Measurements from ENCODE around the gene PPP1R15B.

Gene PPP1R15B

DNA sequence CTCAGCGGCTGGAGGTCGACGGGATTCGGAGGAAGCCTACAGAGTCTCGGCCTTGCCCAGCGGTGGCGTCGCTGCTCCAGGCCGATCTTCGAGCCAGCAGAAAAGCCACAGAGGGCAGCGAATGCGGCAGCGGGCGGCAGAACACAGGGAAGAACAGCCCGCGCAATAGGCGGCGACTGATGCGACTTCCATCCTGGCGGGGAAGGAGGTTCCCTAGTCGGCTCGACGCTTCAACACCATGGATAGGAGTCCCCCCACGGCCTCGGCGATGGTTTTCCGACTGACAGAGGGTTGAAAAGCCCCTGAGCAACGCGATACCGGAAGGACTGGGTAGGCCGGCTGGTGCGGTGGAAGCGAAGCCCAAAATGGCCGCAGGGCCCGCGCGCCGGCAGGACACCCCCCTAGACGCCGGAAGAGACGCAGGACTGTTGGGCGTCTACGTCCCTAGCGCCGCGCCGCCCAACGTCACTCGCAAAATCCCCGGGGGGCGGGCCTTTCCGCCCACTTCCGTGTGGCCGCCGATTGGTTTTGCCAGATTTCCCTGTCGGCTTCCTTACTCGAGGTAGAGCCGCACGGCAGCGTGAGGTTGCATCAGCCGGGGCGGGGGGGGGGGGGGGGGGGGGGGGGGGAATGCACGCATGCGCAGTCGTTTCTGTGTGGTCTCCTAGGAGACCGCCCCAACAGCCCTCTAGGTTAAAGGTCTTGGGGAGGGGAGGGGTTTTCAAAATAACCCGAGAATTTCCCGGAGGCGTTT lies at the start of gene PPP1R15B:
Gene PPP1R15B (minus strand): TSS at position 367 of the 754 bp plus-strand sequence. CDS start 406 bp downstream, outside the sequence.
- peak; percentile 94 for FAIRE-seq

DNA sequence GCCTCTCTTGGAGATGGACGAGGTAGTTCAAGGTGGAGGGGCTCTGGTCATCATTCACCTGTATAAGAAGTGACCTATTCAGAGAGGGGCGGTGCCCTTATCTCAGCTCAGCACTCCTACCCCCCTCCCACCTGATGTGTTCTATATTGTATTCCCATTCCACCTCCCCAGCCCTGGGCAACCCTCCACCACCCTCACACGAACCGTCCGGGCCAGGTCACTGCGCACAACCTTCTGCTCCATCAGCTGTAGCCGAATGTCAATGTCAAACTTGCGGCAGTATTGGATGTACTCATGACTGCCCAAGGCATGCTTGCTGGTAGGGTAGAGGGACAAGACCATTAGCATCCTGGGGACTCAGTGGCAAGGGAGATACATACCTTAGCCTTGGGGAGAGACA lies 48.7 kb upstream of the PPP1R15B start:
- no peak for FAIRE-seq

DNA sequence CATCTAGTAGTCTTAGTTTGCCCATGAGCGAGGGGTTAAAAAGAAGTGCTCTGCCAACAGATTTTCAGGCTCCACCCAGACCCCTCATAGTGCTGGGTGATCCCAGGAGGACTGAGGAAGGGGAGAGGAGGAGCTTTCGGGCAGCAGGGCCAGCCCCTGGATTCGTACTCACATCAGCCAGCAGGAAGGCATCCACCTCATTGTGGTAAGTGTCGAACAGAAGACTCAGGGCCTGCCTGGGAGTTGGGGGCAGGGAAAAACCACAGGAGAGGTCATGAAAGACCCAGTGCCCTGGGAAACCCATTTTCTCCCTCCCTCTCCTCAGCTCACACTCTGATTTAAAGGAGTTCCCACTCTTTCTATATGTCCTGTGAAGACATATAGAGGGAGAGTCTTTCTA lies 48.1 kb upstream of the PPP1R15B start:
- no peak for FAIRE-seq

DNA sequence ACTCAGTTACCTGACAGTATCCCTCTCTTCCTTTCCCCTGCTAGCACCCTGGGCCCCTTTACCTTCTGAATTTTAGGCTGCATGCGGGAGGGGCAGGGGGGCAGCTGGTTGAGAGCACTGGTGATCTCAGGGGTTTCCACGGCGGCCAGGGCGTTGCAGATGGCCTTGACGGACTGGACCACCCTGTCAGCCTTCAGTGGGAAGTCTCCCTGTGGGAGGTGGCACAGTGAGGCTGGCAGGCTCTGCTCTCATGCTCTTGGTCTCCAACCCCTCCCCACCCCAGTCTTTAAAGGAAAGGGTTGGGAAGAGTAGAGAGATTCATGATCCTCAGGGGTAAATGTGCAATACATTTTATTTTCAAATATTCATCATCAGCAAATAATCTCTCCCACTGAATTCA lies 46.0 kb upstream of the PPP1R15B start:
- no peak for FAIRE-seq

DNA sequence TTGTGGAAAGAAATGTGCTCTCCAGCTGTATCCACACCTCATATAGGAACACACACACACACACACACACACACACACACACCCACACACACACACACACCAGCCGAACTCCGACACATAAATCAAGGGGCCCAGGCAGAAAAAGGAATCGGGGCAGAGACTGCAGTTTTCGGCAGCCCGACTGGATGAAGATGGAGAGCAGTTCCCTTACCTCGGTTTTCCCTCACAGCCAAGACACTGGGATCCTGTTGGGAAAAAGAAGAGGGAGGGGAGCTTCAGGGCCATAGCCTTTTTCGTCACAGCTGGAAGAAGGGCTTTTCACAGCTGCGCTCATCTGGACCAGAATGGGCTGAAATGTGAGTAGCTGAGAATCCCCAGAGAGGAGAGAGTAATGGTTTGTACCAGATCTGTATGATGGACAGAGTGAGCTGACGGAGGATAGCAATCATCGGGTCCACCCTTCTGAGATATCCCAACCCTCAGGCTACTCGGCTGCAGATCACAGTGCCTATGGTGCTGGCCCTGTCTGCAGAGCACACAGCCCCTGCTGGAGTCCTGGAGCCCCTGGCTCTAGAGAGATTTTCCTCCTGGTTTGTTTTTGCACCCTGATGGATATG lies 45.3 kb upstream of the PPP1R15B start:
- no peak for FAIRE-seq

DNA sequence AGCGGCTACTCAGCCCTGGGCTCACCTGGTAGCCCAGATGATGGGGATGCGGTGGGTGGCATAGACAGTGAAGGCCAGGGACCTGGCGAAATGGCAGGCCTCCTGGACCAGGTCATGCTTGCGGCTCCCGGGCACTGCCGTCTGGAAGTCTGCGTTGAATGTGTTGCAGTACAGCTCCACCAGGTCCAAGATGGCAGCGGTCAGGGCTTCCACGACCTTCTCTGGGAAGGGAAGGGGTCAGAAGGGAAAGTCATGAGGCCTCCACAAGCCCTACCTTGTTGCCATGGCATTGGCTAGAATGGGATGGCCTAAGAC lies 44.2 kb upstream of the PPP1R15B start:
- FAIRE-seq = no peak

DNA sequence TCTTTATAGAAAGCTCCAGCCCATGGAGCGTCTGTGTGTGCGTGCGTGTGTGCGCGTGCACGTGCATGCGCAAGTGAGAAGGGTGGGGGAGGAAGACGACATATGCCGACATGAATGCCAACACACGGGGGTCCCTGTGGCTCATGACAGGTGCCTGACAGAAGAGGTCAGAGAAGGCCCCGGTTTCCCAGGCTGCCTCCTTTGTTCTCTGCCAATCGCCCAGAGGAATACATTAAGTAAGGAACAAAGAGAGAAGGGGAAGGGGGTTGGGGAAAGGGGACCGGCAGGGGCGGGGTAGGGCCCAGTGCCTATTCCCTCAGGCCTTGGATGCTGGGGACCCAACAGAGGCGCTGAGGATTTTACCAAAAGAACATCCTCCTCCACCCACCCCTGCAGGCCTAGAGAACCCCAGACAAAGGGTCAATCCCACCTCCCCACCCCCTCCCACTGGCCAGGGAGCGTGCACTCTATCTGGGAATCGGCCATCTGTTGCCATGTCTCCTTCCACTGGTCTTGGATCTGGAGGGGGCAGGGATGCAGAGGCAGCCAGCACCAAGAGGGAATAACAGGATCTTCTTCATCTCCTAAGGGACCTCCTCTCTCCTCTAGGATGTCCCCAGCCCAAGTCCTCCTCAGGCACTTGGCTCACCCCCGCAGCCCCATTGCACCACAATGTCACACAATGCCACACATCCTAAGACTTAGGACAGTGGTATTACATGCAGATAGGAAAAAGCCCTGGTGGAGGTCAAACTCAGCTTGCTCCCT lies 43.6 kb upstream of the PPP1R15B start:
- no peak for FAIRE-seq

DNA sequence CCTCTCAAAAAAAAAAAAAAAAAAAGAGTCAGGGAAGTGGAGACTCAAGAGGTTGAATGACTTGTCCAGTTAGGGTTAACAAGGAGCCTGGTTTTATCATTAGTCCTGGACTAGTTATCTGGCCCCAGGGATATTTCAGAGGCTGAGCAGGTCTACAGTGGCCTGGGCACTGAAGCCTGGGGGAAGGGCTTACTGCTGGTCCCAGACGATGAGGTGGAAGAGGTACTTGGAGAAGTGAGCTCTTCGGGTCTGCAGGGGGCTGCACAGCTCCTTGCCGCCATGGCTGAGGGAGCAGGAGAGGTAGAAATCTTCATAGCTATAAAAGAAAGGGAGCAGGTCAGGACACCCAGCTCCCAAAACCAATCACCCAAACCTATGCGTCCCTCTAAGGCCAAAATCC lies 42.9 kb upstream of the PPP1R15B start:
- no peak for FAIRE-seq

DNA sequence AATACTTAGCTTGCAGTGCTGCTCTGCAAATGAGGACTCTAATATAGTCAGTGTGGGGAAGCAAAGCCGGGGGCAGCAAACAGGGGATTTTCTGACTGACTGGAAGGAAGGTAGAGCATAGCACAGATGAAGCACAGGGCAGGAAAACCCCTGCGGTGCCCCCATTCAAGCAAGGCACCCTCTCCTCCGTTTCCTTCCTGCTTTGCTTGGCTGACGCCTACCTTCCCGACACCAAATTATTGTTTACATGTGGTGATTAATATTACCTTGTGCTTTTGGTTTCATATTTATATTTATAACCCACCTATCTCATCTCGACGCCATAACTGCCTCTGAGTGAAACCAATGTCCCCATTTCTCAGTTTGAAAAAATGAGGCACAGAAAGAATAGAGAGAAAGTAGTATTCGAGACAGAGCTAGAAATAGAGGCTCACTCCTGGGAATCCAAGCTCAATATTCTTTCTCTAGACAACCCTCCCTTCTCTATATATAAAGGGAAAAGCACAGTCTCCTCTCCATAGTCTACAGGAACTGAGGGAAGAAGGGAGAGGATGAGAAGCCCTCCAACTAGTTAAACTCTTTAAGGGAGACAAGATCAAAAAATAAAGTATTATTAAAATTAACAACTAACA lies 41.6 kb upstream of the PPP1R15B start:
- no peak for FAIRE-seq

DNA sequence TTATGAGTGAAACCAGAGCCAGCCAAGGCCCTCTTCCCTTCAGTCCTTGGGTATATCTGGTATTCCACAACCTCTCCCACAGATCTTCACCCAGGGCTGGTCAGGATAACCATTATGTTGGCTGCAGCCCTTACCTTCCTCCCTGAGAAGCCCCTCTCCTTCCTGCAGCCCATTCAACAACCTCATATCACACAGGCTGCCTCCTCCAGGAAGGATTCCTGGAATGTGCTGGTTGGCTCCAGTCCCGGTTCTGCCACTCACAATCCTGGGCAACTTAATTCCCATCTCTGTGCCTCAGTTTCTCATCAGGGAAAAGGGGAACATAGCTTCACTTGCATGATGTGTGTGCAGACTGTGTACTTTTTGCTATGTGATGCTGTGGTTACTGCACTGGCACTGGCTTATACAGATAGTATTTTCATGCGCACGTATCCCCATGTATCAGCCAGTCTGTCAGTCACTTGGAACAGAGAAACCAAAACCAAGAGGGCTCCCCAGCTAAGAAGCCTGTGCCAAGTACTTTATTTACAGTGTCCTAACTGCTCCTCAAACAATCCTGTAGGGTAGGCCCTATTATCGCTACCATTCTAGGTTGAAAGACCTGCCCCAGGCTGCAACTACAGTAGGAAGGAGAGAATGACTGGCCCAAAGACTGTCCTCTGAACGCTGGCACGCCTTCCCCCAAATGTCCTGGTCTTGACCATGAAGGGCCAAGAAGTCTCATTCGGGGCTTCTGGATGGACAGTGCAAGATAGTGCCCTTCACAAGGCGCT lies 39.9 kb upstream of the PPP1R15B start:
- no peak for FAIRE-seq

DNA sequence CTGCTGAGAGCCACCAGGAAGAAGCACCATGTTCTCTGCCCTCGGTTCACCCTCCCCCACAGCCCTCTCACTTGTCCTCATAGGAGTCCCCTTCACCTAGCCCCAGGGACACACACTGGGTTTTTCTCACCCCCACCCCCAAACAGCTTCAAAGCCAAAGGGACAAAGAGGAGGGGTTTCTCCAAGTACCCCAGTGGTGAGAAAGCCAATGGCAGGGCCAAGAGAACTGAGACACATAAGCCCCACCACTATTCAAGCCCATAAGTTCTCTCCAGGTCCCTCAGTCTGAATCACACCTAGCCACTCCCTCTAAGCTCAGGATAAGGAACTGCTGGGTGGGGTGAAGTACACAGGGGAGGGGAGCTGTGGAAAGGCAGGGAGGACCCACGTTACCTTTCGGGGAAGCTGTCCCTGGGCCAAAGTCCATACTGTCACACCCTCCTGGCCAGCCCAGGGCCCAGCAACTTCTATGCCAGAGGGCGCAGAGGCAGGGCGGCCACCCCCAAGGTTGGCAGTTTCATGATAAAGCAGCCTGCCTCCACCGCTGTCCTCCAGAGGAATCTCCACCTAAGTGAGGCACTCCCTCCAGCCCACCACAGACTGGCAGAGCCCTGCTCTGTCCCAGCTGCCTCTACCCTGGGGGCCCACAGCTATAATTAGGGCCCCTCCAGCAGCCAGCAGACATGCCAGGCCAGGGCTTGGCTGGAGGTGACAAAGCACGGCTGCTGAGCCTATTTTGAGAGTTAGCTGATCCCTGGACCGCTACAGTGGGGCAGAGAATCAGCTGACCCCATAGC lies 39.0 kb upstream of the PPP1R15B start:
- FAIRE-seq = no peak

DNA sequence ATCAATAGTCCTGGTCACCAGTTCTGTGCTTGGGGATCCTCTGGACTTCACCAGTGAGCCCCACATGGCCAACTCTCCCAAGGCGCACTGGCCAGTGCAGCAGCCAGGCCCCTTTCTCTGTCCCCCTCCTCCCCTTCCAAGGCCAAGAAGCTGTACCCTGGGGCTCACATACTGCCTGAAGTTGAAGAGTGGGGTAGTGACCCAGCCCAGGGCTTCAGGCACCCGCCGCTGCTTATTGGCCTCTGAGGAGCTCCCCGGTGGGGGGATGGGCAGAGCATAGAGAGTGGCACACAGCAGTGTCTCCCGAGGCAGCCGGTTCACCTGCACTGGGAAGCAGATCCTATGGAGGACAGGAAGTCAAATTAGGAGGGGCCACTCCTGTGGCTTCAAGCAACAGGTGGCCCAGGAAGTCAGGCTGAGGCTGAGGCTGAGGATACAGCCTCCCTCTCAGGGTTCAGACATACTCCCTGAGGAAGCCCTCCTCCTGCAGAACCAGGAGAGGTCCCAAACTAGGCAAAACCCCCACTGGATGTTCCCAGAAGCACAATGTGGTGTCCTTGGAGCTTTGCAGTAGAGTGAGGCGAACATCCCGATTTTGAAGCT lies 38.2 kb upstream of the PPP1R15B start:
- FAIRE-seq = no peak

DNA sequence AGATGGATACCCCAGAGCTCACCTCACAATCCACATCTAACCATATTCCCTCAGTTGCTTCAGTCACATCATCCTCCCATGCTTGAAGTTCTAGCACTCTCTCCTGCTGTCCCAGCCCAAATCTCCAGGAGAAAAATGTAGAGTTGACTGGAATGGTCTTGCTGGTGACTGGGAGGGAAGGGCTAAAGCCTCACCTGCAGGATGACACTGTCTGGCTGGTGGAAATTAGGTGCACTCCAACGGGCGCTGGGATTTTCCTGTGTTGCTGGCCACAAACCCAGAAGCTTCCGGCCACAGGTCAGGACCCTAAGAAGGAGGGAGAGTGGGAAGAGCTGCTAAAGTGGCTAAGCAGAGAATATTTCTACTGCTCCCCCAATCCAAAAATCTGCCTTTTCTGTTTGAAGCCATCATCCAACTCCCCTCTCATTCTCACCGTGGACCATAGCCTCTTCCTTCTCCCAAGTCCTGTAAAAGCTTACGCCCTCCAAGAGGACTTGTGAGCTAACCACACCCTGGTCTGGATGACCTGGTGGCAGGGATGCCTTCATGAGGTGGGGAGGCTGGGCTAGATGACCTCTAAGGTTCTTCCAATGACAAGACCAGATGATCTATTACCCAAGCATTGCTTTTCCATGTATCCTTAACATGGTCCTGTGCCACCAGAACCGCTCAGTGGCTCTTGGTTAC lies 37.5 kb upstream of the PPP1R15B start:
- FAIRE-seq = no peak

DNA sequence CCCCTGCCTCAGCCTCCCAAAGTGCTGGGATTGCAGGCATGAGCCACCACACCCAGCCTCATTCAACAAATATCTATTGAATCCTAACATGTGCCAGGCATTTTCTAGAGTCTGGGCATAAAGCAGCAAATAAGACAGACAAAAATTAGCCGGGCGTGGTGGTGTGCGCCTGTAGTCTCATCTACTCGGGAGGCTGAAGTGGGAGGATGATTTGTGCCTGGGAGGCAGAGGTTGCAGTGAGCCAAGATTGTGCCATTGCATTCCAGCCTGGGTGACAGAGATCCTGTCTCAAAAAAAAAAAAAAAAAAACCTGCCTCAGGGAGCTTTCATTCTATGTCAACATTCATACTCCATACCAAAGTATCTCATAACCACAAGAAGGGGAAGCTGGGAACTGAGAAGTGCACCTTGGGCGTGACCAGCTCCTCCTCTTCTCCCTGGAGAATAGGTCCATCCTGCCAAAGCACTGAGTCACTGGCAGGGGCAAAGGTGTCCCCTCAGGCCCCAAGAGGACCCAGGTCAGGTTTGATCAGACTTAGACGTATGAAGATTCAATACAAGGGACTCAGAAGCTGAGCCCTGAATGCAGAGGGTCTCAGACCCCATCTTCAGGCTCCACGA lies 36.8 kb upstream of the PPP1R15B start:
- no peak for FAIRE-seq

DNA sequence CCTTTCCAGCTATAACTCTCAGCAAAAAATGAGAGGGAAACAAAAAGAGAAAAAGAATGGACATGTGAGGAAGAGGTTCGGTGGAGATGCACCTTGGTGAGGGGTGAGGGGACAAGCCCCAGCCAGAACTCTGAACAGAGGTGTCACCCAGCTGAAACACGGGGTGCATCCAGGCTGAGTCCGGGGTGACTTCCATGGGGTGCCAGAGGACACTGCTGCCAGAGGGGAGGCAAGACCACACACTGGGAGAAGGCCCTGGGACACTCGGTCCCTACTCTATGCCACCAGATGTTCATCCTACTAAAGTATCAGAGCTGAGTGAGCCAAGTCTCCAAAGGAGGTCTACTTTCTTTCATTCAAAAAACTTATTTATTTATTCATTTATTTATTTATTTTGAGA lies 36.1 kb upstream of the PPP1R15B start:
- no peak for FAIRE-seq

DNA sequence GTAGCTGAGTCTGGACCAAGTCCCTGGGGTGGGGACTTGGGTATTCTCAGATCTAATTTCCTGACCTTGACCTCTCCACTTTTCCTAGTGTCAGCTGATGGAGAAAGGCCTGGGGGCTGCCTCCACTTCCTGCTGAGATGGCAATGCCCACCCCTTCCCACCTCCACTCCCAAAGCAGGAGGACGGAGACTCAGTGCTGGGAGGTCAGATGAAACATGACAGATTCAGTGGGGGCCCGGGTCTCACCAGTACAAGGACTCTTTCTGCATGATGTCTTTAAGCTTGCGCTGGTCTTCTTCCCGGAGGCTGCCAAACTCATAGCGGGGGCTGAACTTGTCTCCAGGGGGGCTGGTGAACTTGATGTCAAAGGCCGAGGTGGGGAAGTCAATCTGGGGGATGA lies 35.6 kb upstream of the PPP1R15B start:
- FAIRE-seq = no peak

DNA sequence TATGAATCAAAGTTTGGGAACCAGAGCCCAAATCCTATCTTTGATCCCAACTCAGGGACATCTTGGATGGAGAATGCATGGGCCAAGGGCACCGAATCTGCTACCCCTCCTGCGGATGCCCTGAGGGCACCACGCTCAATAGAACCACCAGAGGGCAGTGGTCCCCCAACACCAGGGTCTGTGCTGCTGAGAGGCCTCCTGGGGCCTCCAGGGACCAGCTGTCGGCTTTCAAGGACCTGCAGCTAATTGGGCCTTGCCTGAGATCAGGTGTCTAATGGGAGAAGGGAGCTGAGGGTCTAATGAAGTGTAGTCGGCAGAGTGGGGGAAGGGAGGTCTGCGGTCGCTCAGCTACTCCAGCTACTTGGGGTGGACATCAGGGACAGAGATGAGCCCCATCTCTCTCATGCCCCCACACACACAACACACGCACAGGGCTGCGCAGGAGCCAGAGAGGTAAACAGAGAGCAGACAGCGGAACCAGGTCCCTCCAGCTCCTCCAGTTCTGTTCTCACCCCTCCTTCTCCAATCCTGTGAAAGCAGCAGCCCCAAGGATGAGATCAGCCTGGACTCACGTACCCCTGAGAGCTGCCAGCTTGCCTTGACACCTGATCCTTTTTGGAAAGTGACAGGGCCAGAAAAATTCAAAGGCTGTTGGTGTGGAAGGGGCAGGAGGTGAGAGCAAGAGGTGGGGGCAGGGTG lies 34.9 kb upstream of the PPP1R15B start:
- FAIRE-seq = no peak

DNA sequence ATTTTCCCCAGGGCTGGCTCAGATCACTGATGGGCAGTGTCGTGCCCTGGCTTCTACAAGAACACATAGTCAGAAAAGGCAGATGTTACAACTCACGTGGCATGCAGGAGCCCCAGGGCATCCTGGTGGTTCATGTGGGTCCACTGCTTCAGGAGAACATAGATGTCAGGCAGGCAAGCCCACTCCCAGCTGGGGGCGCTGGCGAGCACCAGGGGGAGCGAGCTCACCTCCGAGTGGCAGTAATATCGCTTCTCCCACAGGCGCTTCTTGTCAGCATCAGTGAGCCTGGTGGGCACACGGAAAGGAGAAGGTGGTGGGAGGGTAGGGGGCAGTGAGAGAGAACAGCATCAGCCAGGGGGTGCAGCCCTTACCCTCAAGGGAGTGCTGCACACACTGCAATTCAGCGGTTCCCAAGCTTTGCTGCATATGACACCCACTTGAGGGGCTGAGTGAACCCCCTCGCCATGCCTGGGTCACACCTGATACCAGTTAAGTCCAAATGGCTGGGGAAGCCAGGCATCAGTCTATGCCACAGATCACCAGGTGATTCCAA lies 34.3 kb upstream of the PPP1R15B start:
- FAIRE-seq = no peak

DNA sequence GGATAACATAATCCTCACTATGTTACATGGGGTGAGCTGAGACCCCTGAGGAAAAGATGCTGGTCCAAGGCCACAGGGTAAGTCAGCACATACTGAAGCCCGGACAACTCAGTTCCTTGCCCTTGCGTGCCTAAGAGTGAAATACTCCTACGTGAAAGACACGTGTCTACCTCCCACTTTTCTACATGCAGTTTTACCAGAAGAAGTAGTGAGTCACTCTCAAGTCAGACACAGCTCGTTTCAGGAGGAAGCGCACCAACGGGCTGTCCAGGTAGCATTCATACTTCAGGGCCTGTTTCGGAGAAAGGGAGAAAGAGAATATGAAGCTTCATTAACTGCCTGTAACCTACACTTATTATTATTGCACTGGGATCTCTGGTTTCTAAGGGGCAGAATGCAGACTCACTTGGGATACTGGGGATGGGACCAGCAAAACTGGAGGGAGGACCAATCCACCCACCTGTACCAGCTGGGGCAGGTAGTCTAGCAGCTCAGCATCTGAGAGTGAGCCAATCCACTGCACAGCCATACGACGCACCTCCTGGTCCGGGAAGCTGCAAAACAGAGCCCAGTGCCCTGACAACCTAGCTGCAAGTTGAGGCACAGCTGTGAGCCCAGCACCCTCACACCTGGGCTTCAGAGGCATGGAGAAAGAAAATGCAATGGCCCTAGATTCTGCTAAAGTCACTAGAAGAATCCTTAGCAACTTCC lies 32.4 kb upstream of the PPP1R15B start:
- FAIRE-seq = no peak
